Measurements from ENCODE around the gene PTGES2. TPM values are rescaled to one million over a fixed set of nuclear protein-coding genes. Genes with fewer than 3 reads are reported as not detected.

Gene PTGES2
- polyA plus RNA-seq, 3 donors = 37.8 to 61.4 (median 55.5) TPM

DNA sequence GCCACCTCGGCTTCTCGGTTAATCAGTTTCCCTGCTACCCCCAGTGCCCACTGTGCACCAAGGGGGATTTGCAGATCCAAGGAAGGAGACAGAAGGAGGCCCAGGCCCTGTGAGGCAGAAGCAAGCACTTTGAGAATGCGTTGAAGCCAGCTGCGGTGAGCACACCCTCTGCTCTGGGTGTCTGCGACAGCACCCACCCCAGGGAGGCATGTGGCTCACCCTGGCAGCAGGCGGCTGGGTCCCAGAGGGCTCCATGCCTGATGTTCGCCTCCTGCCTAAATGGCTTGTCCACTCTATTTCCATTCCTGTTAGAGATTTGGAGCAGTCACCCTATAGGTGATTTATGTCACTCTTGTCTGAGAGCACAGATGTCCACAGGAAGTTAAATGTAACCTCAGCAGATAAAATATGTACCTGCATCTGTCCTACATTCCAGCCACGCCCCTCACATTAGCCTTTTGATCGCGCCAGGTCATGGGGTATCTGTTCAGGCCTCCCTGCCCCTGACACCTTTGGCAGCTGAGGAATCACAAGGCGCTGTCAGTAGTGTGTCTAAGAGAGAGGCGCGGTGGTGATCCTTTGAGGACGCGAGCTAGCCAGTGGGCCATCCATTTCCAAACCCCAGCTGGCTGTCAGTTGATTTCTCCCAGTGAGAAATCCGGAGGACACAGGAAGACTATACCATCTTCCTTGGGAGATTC lies 28.1 kb downstream of the PTGES2 start:
- DNase-seq (ENCODE audit: extremely low read depth in 1 of 11, low read depth in 9 of 11, low spot score in 4 of 11) = no peak

DNA sequence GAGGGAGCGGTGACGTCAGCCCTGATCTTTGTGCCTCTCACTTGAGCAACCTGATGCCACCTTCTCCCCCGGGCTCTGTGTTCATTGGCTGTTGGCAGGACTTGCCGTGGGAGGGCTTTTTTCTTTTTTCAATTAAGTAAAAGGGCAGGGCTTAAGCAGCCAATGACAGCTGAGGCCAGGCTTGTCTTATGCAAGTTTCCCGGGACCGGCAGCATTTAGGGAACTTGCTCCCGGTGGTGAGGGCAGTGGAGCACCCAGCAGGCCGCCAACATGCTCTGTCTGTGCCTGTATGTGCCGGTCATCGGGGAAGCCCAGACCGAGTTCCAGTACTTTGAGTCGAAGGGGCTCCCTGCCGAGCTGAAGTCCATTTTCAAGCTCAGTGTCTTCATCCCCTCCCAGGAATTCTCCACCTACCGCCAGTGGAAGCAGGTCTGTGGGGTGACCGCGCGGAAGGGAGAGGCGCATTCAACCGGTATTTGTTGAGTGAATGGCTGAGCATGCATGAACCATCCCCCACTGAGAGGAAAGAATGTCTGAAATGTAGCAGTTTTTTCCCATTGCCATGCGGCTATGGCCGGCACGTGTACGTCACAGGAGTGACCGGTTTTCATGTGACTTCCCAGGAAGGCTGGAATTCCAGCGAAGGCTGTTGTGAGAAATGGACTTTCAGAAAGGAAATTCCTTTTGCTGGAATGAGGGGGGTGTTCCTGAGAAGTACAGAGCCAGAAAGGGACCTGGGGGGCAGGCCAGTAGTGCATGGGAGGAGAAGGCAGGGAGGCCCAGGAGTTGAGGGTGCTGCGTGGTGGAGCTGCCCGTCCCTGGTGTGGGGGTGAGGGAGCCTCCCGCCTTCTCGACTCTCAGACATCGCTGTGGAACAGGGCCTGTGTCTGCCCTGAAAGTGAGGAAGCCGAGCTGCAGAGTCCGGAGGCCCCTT lies 29.0 kb downstream of the PTGES2 start:
- peak; percentile 86 to 97 (median 93) for DNase-seq (ENCODE audit: extremely low read depth in 1 of 11, low read depth in 9 of 11, low spot score in 4 of 11)

DNA sequence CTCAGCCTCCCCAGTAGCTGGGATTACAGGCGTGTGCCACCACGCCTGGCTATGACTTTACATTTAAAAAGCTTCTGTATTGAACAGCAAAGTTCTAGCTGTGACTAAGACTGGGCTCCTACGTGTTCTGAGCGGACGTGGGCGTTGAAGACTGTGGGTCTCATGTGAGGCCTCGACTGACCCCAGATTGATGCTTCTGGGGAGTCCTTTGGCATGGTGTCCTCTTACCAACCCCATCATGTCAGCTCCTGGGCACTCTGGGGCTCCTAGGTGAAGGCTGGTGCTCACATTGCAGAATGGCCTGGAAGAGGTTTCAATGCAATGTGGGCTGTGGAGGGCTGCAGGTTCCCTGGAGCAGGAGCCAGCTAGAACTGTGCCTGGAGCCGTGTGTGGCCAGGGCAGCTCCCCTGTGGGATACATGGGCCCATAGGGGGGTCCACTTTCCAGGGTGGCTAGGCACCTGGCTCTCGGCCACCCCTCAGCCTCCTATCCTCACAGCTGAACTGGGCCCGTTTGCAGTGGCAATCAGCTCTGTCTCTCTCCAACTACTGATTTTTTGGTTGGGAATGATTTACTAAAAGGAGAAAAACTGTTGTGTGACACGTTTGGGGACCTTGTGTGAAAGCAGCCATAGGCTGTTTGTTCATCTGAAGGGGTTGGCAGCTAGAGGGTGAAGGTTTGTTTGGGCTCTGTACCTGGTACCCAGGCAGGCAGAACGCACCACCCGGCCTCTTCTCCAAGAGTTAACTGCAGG lies 29.8 kb downstream of the PTGES2 start:
- peak in 1 of 11 donors; percentile 56 for DNase-seq (ENCODE audit: extremely low read depth in 1 of 11, low read depth in 9 of 11, low spot score in 4 of 11)

DNA sequence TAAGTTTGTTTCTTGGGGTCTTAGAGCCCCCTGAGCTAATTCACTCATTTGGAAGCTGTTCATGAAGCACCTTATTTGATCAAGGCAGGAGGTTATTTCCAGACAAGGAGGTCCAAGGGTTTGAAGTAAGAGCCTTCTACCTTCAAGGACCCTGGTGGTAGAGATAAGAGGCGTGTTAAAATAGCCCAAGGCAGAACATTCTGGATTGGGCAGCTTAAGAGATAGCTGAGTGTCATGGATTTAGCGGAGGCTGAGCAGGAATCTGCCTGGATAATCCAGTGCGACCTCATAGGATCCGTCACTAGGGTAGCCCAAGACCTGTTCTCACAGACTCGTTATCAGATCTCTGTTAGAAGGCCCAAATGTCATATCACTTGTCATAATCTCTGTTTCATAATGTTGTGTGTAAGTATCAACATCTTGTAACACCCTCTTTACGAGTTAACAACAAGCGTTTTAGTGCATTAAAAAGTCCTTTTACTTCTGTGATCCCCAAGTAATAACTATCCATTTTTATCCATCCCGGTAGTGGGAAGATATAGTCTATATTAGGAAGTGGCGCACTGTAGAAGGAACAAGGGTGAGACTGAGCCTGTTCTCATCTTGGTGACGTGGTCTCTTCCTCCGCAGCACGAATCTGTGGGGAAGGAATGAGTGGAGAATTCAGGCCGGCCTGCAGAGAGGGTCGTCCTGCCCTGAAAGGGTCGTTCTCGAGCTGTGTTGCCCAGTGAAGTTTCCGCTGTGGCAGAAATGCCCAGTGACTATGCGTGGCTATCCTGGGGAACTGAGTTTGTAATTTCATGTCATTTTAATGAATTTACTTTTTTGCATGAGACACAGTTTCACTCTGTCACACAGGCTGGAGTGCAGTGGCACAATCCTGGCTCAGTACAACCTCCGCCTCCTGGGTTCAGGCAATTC lies 30.7 kb downstream of the PTGES2 start:
- DNase-seq (ENCODE audit: extremely low read depth in 1 of 11, low read depth in 9 of 11, low spot score in 4 of 11) = no peak

DNA sequence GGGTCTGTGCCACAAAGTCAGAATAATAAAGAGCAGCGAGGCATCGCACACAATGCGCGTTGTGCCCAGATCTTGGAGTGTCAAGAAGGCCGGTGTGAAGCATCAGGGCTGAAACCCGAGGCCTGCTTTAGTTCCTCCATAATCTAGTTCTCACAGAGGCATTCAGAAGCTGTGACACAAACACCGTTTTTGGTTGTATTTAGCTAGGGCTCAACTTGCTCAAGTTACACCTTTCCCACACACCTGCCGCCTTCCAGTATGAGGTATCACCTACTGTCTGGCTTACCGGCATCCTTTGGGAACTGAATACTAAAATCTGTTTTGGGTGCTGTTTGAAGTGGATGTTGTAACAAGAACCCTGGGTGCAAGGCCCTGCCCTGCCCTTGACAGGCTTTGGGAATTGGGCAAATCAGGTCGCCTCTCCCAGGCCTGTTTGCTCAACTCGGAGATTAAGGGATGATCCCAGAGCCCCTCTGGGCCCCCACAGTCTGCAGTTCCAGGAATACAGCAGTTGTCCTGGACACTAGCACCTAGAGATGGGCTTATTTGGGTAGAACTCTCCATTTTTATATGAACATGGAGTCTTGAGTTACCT lies 32.5 kb downstream of the PTGES2 start:
- DNase-seq (ENCODE audit: extremely low read depth in 1 of 11, low read depth in 9 of 11, low spot score in 4 of 11) = no peak

DNA sequence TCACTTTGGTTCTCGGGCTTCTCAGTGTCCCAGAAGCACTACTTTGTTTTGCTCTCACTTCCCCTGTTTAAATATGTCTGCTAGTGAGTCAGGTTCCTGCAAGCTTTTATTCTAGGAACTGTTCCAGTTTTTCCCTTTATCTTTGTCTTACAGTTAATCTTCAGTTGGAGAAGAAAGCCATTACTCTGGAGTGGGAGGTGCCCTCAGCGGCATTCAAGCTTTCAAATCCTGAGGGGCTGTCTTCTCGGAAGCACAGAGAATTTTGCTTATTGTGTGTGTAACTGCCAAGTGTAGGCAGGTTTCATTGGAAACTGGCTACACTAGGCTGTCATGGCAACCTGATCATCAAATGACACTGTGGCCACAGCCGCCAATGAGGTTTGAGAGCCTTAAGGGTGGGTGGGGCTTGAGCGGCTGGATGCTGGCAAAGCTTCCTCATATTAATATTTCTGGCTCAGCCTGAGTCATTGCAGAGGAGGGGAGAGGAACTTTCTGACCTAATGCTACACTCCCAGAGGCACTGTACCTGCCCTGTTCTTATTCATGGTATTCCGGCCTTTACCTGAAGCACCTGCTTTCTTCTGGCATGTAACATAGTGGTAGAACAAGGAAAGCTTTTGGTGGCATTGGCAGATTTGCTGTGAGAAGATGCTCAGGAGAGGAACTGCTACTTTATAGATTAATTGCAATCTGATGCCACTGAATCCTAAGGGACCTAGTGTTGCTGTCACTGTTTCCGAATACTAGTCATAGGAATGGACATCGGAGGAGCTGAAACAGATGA lies 33.2 kb downstream of the PTGES2 start:
- peak; percentile 71 to 96 (median 88) for DNase-seq (ENCODE audit: extremely low read depth in 1 of 11, low read depth in 9 of 11, low spot score in 4 of 11)

DNA sequence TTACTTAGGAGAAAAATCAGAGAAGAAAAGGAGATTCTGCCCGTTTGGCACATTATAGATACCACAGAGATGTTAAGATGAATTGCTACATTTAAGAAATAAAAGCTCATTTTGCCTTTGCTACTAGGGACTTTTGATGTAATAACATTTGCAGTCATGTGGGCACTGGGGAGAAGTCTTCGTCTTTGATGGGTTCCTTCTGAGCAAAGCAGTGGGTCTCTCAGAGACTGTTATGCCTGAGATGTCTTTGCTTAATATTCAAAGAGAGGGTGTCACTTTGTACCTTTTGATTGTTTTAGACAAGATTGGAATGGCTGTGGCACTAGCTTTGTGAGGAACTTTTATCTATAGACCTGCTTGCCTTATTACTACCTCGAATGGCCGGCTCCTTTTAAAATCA lies 34.5 kb downstream of the PTGES2 start:
- no peak for DNase-seq (ENCODE audit: extremely low read depth in 1 of 11, low read depth in 9 of 11, low spot score in 4 of 11)

DNA sequence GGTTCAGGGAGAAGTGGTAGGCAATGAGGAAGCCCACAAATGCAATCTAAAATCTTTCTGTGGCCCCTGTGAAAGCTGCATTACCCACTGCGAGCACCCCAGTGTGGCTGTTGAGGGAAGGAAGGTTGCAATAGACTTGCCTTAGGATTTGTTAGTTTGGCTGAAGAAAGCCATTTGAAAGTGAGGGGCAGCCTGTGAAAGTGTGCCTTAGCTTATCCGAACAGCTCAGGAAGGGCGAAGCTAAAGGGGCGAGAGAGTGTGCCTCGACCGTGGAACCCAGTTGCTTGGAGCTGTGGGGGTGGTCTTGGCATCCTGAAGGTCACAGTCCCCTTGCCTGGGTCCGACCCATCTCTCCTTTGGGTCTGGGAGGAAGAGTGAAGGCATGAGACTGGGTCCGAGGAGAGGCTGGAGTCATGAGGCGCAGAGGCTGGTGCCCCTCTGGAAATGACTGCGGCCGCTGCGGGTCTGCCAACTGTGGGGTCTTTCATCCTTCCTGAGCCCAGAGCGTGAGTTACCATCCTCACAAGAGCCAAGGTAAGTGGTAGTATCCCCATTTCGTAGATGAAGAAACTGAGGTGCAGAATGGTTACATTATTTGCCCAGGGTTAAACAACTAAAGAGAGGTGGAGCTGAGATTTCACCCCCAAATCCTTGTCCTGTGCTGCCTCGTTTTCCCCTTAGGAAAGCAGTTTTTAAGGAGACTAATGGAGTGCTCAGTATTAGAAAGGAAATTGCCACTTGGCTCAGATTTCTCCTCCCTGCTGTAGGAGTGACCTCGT lies 35.1 kb downstream of the PTGES2 start:
- DNase-seq (ENCODE audit: extremely low read depth in 1 of 11, low read depth in 9 of 11, low spot score in 4 of 11) = no peak

DNA sequence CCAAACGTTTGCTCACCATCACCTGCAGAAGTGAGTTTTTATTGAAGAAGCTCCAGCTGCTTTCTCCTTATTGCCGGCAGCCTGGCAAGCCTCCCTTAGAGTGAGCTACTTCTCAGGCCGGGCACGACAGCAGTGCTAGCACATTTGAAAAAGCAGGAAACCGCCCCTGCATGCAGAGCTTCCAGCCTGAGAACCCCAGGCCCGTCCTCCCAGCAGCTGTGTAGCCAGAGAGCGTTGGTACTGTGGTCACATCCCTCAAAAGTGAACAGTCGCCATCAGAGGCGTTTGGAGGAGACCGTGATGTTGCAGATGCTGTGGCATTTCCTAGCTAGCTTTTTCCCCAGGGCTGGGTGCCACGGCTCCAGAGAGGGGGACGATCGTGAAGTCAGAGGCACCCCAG lies 36.0 kb downstream of the PTGES2 start:
- DNase-seq (ENCODE audit: extremely low read depth in 1 of 11, low read depth in 9 of 11, low spot score in 4 of 11) = no peak

DNA sequence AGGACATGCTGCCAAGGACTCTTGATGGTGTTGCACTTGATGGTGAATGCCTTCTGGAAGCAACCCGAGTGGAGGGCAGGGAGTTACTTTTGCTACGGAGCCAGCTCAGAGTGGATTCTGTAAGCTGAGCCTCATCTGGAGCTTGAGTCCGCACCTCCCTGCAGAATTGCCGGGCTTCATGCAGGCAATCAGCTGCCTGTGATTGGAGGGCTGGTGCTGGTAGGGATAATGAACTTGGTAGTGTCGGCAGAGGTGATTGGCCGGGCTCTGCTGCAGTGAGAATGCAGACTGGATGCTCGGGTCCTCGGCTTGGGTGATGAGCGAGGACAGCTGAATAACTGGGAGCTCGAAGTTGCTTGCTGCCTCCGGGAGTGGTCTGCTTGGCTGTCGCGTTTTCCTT lies 36.4 kb downstream of the PTGES2 start:
- peak in 7 of 11 donors; percentile 74 to 86 (median 81) for DNase-seq (ENCODE audit: extremely low read depth in 1 of 11, low read depth in 9 of 11, low spot score in 4 of 11)

DNA sequence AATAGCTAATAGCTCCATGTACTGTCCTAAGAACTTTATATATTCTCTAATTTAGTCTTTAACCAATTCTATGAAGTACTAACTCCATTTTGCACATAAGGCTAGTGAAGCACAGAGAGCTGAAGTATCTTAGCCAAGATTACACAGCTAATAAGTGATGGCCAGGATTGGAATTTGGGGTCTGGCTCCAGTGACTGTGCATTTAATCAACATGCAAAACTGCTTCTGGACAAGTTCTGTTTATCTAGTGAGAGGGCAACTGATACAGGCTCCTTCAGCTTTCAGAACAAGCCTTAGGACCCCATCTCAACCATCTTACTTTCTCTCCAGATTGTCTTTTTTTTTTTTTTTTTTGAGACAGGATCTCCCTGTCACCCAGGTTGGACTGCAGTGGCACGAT lies 38.2 kb downstream of the PTGES2 start:
- DNase-seq (ENCODE audit: extremely low read depth in 1 of 11, low read depth in 9 of 11, low spot score in 4 of 11) = no peak

DNA sequence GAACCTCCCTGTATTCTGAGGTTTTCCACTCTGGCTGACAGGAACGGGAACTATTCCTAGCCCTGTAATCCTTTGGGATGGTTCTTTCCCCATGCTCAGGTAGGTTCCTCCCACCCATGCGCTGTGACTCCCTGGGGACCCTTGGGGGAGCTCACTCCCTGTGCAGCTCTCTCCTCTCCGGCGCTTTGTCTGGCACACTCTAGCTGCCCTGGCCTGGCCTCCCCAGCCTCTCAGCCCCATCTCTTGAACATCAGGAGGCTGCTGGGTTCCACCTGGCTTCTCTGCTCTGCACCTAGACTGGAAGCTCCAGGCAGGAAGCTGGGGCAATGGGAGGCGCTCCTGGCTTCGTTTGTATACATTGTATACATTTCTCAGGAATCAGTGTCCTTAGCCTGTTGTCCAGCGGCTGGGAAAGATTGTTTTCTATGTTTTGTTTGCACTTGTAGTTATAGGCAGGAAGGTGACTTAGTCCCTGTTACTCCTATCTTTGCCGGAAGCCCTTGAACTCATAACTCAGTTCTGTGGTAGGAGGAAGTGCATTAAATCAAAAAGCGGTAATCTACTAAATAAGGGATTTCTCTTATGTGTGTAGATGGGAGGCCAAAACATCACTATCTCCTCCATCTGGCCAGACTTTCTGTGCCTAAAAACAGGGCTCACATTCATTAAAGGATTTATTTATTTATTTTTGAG lies 39.1 kb downstream of the PTGES2 start:
- no peak for DNase-seq (ENCODE audit: extremely low read depth in 1 of 11, low read depth in 9 of 11, low spot score in 4 of 11)

DNA sequence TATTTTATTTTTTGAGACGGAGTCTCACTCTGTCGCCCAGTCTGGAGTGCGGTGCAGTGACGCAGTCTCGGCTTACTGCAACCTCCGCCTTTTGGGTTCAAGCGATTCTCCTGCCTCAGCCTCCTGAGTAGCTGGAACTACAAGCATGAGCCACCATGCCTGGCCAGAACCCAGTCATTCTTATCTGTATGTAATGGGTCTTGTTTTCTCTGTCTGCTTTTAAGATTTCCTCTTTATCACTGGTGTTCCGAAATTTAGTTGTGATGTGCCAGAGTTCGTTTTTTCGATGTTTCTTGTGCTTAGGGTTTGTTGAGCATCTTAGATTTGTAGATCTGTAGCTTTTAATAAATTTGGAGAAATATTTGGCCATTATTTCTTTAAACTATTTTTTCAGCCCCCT lies 40.3 kb downstream of the PTGES2 start:
- no peak for DNase-seq (ENCODE audit: extremely low read depth in 1 of 11, low read depth in 9 of 11, low spot score in 4 of 11)

DNA sequence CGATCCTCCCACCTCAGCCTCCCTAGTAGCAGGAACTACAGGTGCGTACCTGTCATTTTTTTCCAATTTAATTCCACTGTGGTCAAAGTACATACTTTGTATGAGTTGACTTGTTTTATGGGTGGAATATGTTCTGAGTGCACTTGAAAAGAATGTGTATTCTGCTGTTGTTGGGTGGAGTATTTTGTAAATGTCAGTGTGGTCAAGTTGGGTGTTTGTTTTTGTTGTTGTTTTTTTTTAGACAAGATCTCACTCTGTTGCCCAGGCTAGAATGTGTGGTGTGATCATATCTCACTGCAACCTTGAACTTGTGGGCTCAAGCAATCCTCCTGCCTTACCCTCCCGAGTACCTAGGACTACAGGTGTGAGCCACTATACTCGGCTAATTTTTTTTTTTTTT lies 41.6 kb downstream of the PTGES2 start:
- DNase-seq (ENCODE audit: extremely low read depth in 1 of 11, low read depth in 9 of 11, low spot score in 4 of 11) = no peak

DNA sequence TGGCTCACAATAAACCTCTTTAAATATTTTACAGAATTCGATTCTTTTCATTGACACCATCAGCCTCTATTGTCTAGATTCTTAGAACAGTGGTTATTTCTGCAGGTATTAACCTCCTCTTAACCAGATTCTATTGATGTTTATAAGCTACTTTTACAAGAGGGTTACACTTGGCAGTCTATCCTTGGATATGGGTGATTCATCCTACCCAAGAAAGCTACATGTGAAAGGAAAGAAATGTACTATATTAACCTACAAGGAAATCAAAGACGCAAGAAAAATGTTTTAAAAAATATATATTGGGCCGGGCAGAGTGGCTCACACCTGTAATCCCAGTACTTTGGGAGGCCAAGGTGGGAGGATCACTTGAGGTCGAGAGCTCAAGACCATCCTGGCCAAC lies 42.8 kb downstream of the PTGES2 start:
- no peak for DNase-seq (ENCODE audit: extremely low read depth in 1 of 11, low read depth in 9 of 11, low spot score in 4 of 11)

DNA sequence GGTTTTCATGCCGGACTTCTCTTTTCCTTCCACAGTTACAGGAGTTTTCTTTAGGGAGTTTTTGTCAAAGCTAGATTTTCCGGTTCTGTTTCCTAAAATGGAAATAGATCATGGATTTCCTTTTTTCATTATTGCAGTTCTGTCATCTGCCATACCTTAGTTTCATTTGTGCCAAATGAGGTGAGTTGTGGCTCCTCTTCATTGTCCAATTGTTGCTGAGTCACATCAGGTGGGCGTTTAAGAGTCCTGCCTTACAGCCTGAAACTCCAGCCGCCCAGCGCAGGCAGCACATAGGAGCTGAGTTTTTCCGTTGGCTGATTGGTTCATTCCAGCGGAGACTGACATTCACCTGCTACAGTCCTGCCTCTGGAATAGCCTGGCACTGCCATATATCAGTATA lies 45.4 kb downstream of the PTGES2 start:
- DNase-seq (ENCODE audit: extremely low read depth in 1 of 11, low read depth in 9 of 11, low spot score in 4 of 11) = no peak

Data from renal cortex interstitium (tissue), 11 donors.